NCI-H187 (cell line): ENCODE results near the gene MAGEB3.
"Not testable (repeated sequence)": the region's sequence is repeated elsewhere in the genome, so short reads cannot be mapped to it uniquely, and the experiment has no call there.

Experiments used
- DNase-seq, 2 experiments: peaks; one replicate each; lab custom pipeline; 2025; lab: John Stamatoyannopoulos, UW

Gene MAGEB3

DNA sequence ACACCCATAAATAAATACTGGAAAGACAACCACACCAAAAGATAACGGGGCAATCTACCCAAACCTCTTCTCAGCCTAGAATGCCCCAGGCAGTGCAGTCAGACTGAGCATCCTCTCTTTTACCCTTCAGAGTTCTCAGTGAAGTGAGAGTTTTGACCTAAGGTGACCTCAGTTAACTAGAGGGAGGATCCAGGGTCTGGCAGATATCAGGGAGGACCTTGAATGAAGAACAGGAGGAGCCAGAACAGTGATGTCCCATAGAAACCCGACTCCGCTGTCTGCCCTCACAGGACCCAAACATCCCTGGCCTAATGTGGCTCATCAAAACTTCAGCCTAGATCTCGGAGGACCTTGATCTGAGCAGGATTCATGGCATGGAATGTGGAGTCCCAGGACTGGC lies at the start of gene MAGEB3:
TSS of gene MAGEB3 (plus strand) at position 263 of the 400 bp plus-strand sequence. CDS start 5,268 bp downstream, outside the sequence.
- DNase-seq = no peak

GRCh38 chrX:30181353-30181752 lies 49.1 kb upstream of the MAGEB3 start:
- no peak for DNase-seq

- no peak for DNase-seq
Measured at GRCh38 chrX:30183554-30183953, 46.9 kb upstream of the MAGEB3 start.

DNA sequence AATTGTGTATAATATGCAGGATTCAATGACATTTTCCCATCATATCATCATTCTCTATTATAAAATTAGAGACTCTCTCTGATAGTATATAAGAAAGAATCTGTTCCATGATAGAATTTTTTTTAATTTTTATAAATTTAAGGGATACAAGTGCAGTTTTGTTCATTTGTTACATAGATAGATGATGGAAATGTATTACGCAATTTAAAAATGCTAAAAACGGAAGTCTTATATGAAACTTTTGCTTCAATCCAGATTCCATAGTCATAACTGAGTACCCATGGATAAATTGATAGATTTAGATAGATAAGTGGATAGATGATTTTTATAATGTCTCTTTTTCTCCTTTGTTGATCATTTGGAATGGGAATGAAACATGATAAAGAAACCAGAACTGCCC lies 40.0 kb upstream of the MAGEB3 start:
- no peak for DNase-seq

DNA sequence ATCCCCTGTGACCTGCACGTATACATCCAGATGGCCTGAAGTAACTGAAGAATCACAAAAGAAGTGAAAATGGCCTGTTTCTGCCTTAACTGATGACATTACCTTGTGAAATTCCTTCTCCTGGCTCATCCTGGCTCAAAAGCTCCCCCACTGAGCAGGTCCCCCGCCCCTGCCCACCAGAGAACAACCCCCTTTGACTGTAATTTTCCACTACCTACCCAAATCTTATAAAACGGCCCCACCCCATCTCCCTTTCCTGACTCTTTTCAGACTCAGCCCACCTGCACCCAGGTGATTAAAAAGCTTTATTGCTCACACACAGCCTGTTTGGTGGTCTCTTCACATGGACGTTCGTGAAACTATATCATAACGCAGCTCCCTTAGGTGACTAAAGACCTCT lies 36.5 kb upstream of the MAGEB3 start:
- not testable (repeated sequence) for DNase-seq

GRCh38 chrX:30196322-30196721 lies 34.1 kb upstream of the MAGEB3 start:
- no peak for DNase-seq

DNA sequence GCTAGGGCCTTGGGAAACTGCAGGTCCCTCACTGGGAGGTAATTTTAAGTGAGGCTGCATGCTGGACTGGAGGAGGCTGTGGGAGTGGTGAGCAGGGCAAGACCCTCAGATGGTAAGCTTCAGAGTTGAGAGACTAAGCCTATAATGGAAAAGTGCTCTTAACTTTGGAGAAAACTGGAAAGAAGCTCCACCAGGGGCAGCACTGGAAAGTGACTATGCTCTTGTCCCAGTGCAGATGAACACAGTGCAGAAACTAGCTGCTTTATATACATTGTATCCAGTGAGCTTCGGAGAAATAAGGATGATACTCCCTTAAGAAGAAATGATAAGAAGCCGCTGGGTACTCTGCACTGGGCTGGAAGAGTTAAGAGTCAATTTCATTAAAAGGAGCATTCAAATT lies 18.3 kb upstream of the MAGEB3 start:
- DNase-seq = no peak

- DNase-seq = no peak
Measured at GRCh38 chrX:30215357-30215843, 15.1 kb upstream of the MAGEB3 start, which contains the start of gene MAGEB2. MAGEB2 (plus strand) TSS chrX:30215563; CDS start chrX:30218581, 3,018 bp downstream.

- DNase-seq = no peak
Measured at GRCh38 chrX:30217465-30217864, 13.0 kb upstream of the MAGEB3 start.

DNA sequence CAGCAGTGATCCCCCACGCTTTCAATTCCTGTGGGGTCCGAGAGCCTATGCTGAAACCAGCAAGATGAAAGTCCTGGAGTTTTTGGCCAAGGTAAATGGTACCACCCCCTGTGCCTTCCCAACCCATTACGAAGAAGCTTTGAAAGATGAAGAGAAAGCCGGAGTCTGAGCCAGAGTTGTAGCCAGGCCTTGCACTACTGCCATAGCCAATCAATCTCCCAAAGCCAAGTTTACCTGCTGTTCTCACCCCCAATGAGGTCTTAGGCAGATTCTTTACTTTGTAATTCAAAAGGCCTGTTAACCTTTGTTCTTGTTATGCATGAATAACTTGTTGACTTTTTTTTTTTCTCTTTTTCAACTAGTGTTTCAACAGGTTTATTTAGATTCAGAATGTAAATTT lies 11.1 kb upstream of the MAGEB3 start:
- no peak for DNase-seq

DNA sequence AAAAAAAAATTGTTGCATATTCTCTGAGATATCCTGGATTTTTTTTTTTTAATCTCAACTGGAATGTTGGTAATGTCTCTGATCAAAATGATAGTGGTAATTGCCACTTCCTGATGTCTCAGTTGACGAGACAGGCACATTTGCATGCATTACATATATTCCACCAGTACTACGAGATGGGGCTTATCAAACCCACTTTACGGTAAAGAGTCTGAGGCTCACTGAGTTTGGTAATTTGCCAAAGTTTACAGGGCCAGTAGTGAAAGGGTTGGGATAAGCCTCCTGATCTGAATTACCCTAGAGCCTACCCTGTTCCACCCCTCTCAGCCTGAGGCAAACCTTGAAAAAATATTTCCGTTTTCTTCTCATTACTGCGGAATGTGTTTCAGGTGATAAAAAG lies 9.8 kb upstream of the MAGEB3 start:
- DNase-seq = no peak

GRCh38 chrX:30224536-30224935 lies 5.9 kb upstream of the MAGEB3 start:
- no peak for DNase-seq

DNA sequence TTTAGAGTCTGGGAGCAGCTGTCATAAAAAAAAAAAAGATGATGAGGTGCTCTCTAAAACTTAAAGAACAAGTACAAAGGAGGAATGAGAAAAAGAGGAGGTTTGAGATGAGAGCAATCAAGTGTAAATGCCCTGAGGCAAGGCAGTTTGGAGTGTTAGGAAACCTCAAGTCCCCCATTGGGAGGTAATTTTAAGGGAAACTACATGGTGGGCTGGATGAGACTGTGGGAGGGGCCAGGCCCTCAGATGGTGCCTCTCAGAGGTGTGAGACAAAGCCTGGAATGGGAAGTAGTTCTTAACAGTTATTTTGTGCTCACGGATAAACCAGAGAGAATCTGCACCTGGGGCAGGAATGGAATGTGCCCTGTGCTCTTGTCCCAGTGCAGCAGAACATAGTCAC lies 1.9 kb upstream of the MAGEB3 start:
- no peak for DNase-seq

GRCh38 chrX:30241724-30242415 lies 11.4 kb downstream of the MAGEB3 start, which contains the start of gene MAGEB4:
MAGEB4 (plus strand) TSS chrX:30242000; CDS start chrX:30242136, 136 bp downstream.
- DNase-seq = no peak

DNA sequence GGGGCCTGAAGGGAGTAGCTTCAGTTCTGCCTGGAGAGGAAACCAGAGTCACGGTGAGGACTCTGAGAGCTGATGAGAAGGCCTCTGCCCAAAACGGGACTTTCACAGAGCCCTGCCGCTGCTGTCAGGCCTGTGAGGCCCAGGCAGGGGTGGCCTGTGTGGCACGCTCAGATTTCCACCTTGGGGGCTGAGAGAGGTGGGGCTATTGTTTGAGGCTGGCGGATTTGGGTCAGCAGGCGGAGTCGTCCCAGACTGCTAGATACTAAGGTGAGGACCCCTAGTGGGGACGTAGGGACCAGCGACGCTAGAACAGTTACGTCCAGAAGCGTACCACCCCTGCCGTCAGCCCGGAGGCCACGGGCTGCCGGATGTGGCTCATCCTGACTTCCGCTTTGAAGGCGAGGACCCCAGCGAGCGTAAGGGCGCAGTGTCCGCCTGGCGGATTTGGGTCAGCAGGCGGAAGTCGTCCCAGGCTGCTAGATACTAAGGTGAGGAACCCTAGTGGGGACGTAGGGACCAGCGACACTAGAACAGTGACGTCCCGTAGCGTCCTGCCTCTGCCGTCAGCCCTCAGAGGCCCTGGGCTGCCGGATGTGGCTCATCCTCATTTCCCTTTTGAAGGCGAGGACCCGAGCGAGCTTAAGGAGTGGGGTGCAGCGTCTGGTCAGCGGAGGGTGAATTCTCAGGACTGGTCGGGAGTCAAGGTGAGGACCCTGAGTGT lies 16.5 kb downstream of the MAGEB3 start, which contains the start of gene MAGEB1:
TSS of gene MAGEB1 (plus strand) at position 378 of the 721 bp plus-strand sequence. CDS start 3,348 bp downstream, outside the sequence.
- DNase-seq = no peak

DNA sequence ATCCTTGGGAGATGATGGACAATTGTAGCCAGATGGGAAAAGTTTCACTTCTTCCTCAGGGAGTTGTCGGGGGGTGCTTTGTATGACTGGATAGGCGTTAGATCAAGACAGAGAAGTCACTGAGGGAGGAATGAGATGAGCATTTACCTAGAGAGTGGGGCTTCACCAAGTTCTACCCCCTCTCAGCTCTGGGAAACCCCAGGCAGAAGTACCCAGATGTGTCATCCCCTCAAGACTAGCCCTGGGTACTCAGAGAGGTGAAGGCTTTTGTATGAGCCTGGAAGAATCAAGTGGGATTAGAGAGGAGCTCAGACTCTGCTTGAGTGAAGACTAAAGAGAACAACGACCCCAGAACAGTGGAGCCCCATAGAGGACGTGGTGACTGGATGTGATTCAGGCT lies 18.4 kb downstream of the MAGEB3 start:
- DNase-seq = no peak

DNA sequence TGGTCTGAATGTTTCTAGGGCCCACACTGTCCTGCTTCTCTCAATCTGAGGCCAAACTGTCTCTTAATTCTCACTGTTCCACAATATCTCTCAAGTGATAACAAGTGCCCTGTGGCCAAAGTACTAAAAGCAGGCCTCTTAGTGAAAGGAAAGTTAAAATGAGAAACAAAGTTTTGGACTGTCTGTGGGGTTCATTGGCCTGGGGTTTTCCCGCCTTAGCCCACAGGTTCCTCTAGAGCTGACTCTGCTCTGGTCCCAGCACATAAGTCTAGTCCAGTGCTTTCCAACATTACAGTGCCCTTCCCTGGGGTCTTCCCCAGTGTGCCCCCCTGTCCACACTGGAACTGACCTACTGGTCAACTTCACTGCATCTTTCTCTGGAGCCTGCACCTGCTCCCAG lies 22.8 kb downstream of the MAGEB3 start:
- DNase-seq = no peak

GRCh38 chrX:30259927-30260326 lies 29.5 kb downstream of the MAGEB3 start:
- no peak for DNase-seq

DNA sequence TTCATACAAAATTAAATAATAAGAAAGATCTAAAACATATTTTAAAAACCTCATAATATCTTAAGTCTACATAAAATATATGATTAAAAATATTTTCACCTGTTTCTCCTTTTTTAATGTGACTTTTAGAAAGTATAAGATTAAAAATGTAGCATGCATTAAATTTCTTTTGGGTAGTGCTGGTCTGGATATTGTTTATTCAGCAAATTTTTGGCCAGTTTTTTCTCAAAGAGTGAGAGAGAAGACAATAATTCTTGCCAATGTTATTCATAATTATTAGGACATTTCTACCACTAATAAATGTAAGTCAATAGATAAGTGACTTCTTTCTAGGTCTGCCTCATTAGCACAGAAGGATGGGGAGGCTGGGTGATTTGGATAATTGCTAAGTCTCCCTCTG lies 30.6 kb downstream of the MAGEB3 start:
- DNase-seq = no peak

GRCh38 chrX:30262763-30263162 lies 32.3 kb downstream of the MAGEB3 start:
- no peak for DNase-seq

- no peak for DNase-seq
Measured at GRCh38 chrX:30270639-30271038, 40.2 kb downstream of the MAGEB3 start.

DNA sequence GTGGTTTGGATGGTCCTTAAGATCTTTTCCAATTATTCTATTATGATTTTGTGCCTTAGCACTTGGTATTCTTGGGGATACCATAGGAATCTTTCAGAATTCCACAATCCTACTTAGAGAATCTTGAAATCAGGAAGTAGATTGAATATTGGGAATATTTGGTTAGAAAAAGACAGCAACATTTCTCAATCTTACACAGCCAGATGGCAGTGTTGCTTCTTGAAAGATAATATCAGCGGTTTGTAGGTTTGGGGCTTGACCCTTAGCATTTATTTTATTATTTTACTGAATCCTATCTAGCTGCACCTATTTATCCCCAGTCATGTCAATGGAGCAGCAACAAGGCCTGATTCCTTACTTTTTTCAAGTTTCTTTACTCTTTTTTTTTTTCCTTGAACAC lies 45.0 kb downstream of the MAGEB3 start:
- no peak for DNase-seq

GRCh38 chrX:30278365-30278764 lies 47.9 kb downstream of the MAGEB3 start:
- no peak for DNase-seq
